OCI-LY7 (cell line): ENCODE results near the gene AKAP13.

Experiments
- CTCF ChIP-seq: fragments of 200-600 bp; sonication (generic); conservative IDR thresholded peaks from 2 replicates; pipeline ENCODE4 v1.5.1; 2014; ENCODE audit warnings: mild to moderate bottlenecking, antibody characterized with exemption, low read length, moderate library complexity, mixed read lengths
- EZH2phosphoT487 ChIP-seq: fragments of 200-600 bp; sonication (generic); IDR thresholded peaks from 2 replicates; pipeline ENCODE4 v1.6.1; 2018; ENCODE audit warnings: low read depth, borderline replicate concordance, mild to moderate bottlenecking, mixed run types, antibody characterized with exemption, low read length, moderate library complexity, mixed read lengths

GRCh38 chr15:85475317-85475701 lies 94.9 kb downstream of the AKAP13 start:
- no peak for TF ChIP-seq CTCF
- TF ChIP-seq EZH2phosphoT487, result no peak
